ENCODE data around the gene HMG20A. TPM values are rescaled to one million over a fixed set of nuclear protein-coding genes. Genes with fewer than 3 reads are reported as not detected.

HMG20A gene
- total RNA-seq, 1 donor from 2014 or later, result 46.5 TPM

DNA sequence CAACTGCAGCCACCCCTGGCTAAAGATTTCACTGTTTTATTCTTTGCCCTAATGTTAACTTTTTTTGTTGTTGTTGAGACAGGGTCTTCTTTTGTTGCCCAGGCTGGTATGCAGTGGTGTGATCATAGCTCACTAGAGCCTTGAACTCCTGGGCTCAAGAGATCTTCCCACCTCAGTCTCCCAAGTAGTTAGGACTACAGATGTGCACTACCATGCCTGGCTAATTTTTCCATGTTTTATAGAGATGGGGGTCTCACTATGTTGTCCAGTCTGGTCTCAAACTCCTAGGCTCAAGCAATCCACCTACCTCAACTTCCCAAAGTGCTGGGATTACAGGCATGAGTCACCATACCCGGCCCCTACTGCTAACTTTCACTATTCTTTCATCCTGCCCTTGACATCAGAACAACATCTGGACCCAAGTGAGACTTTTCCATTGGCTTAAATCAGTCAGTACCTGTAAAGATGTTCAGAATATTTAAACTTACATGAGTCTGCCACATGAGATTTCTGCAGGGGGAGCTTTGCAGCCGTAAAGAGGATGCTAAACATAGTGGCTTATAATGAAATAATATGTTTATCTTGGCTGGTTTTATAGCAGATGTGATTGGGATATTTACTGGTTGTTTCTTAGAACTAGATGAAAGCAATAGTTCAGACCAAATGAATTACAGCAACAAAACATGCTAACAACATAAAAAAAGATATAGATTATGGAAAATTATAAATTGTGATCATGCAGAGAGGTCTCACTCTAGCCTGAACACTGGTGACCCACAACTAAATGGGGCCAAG lies 73.6 kb downstream of the HMG20A start:
- no peak for DNase-seq (ENCODE audit: low spot score)
- no peak overlapping the region for H3K27ac Mint-ChIP-seq
- no peaks in the 10 kb centered on the region for H3K27me3 Mint-ChIP-seq (ENCODE audit: insufficient read depth)
- peaks cover 7% of the 10 kb centered on the region for H3K36me3 Mint-ChIP-seq (ENCODE audit: low read depth)
- no peaks in the 10 kb centered on the region for H3K9me3 Mint-ChIP-seq
- H3K4me1 Mint-ChIP-seq (ENCODE audit: low read depth), result peaks cover 20% of the 10 kb centered on the region
- intact Hi-C loops (cut with micrococcal nuclease), result loop anchor here (5.0 to 10.0 kb wide), 2 partner anchors 72 to 189 kb away; partner anchors contain the start of genes HMG20A and PEAK1
- H3K4me3 Mint-ChIP-seq, result no peak overlapping the region

DNA sequence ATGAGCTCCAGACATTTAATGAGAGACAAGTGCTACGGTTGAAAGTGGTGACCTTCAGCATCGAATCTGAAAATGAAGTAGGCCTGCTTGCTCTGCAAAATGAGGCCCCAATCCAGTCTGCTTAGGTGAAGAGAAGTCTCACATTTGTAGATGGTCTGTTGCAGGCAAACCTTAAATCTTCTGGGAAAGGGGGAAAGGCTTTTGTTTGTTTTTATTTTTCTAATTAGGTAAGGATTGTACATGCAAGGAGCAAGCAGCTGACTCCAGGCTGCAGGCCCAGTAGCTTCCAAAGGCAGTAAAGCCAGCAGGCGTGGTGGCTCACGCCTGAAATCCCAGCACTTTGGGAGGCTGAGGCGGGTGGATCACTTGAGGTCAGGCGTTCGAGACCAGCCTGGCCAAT lies 74.3 kb downstream of the HMG20A start:
- Mint-ChIP-seq H3K27ac (no peak overlapping the region), H3K4me3 (no peak overlapping the region), H3K27me3 (ENCODE audit: insufficient read depth) (no peaks in the 10 kb centered on the region), H3K36me3 (ENCODE audit: low read depth) (peaks cover 7% of the 10 kb centered on the region), H3K4me1 (ENCODE audit: low read depth) (peaks cover 20% of the 10 kb centered on the region), H3K9me3 (no peaks in the 10 kb centered on the region)
- DNase-seq (ENCODE audit: low spot score), result no peak
- intact Hi-C loops (cut with micrococcal nuclease), result loop anchor here (5.0 to 10.0 kb wide), 3 partner anchors 73 to 523 kb away; partner anchors contain the start of genes HMG20A and PEAK1

DNA sequence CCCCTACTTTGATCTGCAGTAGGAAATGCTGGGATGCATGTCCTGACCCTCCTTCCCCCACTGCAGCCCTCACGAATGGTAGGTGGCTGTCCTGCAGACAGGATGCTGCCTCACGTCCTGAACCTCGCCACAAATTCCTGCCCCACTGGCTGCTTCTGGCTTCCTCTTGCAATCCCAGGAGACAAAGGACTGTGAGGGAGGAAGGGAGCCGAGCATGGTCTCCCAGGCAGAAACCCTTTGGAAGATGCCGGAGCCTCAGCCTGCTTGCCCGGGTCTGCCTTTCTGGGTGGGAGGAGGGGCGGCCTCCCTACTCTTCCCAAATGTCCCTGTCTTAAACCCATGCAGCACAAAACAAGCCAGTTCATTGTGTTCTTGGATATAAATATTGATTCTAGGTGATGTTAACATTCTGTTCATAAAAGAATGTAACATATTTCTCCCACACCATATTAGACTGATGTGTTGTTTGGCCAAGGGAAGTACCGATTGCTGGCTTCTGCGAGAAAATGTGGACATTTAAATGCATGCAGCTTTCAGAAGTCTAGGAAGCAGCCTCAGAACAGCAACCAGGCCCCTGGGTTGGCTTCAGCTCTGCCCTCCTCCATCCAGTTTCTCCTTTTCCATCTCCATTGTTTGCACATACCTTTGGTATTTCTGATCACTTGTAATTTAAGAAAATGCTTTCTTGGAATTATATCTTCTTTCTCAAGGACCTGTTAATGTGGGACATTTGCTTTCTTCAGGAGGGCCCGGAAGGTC lies 75.3 kb downstream of the HMG20A start:
- intact Hi-C loops (cut with micrococcal nuclease), result loop anchor here (1.0 to 10.0 kb wide), 3 partner anchors 191 to 524 kb away; no protein-coding TSS in a partner anchor
- DNase-seq (ENCODE audit: low spot score), result no peak
- no peak overlapping the region for H3K4me3 Mint-ChIP-seq
- H3K9me3 Mint-ChIP-seq, result no peaks in the 10 kb centered on the region
- H3K36me3 Mint-ChIP-seq (ENCODE audit: low read depth), result peaks cover 4% of the 10 kb centered on the region
- H3K4me1 Mint-ChIP-seq (ENCODE audit: low read depth), result peaks cover 20% of the 10 kb centered on the region
- H3K27ac Mint-ChIP-seq, result no peak overlapping the region
- no peaks in the 10 kb centered on the region for H3K27me3 Mint-ChIP-seq (ENCODE audit: insufficient read depth)

DNA sequence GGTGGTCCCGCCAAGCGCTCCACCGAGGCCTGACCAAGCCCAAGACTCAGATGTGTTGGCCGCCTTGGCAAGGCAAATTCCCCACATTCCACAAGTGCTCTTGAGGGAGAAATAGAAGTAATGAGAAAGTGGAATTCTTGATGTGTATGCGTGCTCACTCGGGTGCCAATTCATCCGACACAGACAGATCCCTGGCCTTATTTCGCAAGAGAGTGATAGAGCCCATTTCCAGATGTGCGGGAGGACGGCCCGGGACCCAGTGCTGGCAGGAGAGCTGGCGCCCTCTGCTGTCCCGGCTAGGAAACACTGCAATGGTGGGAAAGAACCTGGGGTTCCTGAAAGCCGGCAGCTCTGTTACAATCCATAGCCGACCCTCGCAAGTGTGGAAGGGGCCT lies 76.0 kb downstream of the HMG20A start:
- intact Hi-C loops (cut with micrococcal nuclease), result loop anchor here (1.0 to 10.0 kb wide), 4 partner anchors 192 to 524 kb away; no protein-coding TSS in a partner anchor
- Mint-ChIP-seq H3K4me1 (ENCODE audit: low read depth) (peaks cover 20% of the 10 kb centered on the region), H3K9me3 (no peaks in the 10 kb centered on the region), H3K27ac (no peak overlapping the region), H3K27me3 (ENCODE audit: insufficient read depth) (no peaks in the 10 kb centered on the region), H3K4me3 (no peak overlapping the region), H3K36me3 (ENCODE audit: low read depth) (peaks cover 3% of the 10 kb centered on the region)
- DNase-seq (ENCODE audit: low spot score), result peak; percentile 54

DNA sequence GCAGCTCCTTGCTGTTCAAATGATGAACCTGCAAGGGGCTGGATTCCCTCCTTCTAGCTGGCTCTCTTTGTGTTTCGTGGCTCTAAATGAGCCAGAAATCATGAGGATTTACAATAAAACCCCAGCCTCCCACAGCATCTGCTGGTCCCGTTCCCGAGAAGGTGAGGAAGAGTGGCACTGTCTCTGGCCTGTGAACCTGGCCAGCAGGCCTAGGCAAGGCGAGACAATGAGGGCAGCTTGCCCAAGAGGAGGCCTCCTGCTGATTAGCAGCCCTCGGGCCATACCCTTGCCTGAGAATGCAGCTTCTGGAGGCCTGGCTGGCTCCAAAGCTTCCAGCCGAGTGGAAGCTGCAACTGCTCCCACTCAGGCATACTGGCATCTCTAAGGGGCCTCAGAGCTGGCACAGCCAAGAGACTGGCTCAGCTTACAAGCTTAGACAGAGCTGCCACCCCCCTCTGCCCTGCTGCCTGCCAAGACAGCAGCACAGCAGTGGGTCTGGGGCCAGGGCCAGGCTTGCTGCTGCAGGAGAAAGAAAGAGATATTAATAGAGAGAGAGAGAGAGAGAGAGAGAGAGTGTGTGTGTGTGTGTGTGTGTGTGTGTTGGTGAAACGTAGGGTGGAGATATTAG lies 76.5 kb downstream of the HMG20A start:
- no peak overlapping the region for H3K4me3 Mint-ChIP-seq
- DNase-seq (ENCODE audit: low spot score), result no peak
- peaks cover 20% of the 10 kb centered on the region for H3K4me1 Mint-ChIP-seq (ENCODE audit: low read depth)
- intact Hi-C loops (cut with micrococcal nuclease), result loop anchor here (1.0 to 10.0 kb wide), 3 partner anchors 192 to 525 kb away; no protein-coding TSS in a partner anchor
- H3K36me3 Mint-ChIP-seq (ENCODE audit: low read depth), result peaks cover 3% of the 10 kb centered on the region
- no peaks in the 10 kb centered on the region for H3K9me3 Mint-ChIP-seq
- no peak overlapping the region for H3K27ac Mint-ChIP-seq
- H3K27me3 Mint-ChIP-seq (ENCODE audit: insufficient read depth), result no peaks in the 10 kb centered on the region

DNA sequence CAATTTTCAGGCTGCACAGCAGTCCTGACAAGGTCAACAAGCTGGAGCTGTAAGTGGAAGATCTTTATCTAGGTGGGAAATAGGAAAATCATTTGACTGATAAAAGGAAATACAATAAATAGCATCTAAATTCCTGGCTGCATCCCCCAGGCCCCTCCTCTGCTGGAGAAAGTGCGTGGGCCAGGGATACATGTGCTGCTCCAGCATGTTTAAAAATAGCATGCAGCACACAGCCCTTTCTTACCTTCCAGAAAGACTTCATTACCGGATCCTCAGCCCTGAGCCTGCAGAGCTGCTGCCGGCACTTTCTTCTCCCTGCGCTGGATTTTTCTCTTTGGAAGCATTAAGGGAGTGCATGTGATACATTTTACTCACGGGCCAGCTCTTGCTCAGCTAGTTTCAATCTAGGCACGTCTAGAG lies 77.3 kb downstream of the HMG20A start:
- intact Hi-C loops (cut with micrococcal nuclease), result loop anchor here (1.0 to 10.0 kb wide), 3 partner anchors 193 to 526 kb away; no protein-coding TSS in a partner anchor
- H3K27ac Mint-ChIP-seq, result no peak overlapping the region
- DNase-seq (ENCODE audit: low spot score), result no peak

DNA sequence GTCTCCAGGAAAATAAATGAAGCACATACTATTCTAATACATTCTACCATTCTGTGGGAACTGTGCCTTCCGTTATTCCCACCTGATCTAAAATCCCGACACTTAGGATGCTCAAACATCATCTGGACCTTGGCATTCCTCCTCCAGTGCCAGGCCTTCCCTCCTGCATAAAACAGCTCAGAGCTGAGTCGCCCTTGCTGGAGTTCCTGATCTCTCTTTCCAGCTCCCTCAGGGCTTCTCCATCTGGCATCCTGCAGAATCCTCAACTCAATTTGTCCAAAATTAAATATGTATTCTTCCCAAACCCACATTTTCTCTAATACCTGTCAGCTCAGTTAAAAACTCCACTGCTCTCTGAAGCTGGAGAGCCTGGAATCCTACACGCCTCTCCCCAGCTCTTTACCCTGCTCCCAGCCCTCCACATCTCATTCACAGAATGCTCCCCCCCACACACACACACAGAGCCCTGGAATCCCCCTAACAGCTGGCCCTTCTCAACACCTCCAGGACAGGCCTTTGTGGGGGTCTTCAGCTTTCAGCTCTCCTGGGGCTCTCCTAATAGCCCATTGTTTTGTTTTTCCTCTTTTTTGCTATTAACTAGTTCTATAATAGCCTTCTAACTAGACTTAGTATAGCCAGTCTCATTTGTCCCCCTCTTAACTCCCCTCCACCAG lies 78.5 kb downstream of the HMG20A start:
- Mint-ChIP-seq H3K4me1 (ENCODE audit: low read depth) (peaks cover 7% of the 10 kb centered on the region), H3K9me3 (no peaks in the 10 kb centered on the region), H3K4me3 (no peak overlapping the region), H3K27me3 (ENCODE audit: insufficient read depth) (no peaks in the 10 kb centered on the region), H3K36me3 (ENCODE audit: low read depth) (no peaks in the 10 kb centered on the region), H3K27ac (no peak overlapping the region)
- intact Hi-C loops (cut with micrococcal nuclease), result loop anchor here (5.0 to 10.0 kb wide), 2 partner anchors 194 to 527 kb away; no protein-coding TSS in a partner anchor
- DNase-seq (ENCODE audit: low spot score), result no peak

More for the DNA sequence above, 77.3 kb downstream of the HMG20A start:
- Mint-ChIP-seq H3K4me3 (no peak overlapping the region), H3K27me3 (ENCODE audit: insufficient read depth) (no peaks in the 10 kb centered on the region), H3K9me3 (no peaks in the 10 kb centered on the region), H3K4me1 (ENCODE audit: low read depth) (peaks cover 18% of the 10 kb centered on the region), H3K36me3 (ENCODE audit: low read depth) (peaks cover 2% of the 10 kb centered on the region)

DNA sequence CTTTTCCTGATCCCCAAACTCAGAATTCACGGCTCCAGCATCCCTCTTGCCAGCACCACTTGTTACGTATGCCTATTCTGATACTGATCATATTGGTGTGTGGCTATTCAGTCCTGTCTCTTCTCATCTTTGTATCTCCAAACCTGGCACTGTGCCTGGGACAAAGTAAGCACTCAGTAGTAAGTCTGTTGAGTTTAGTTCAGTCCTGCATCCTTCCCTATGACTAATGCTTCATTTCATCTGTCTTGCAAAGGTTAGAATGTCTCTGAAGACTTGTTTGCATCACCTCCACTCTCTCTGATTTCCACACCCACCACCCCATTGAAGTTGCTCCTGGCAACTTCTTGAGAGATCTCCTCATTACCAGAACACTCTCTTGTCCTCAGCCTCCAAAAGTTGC lies 80.3 kb downstream of the HMG20A start:
- H3K27me3 Mint-ChIP-seq (ENCODE audit: insufficient read depth), result no peaks in the 10 kb centered on the region
- intact Hi-C loops (cut with micrococcal nuclease), result no loop called here
- no peaks in the 10 kb centered on the region for H3K9me3 Mint-ChIP-seq
- H3K4me3 Mint-ChIP-seq, result no peak overlapping the region
- no peak overlapping the region for H3K27ac Mint-ChIP-seq
- no peak for DNase-seq (ENCODE audit: low spot score)
- H3K36me3 Mint-ChIP-seq (ENCODE audit: low read depth), result no peaks in the 10 kb centered on the region
- H3K4me1 Mint-ChIP-seq (ENCODE audit: low read depth), result no peaks in the 10 kb centered on the region

DNA sequence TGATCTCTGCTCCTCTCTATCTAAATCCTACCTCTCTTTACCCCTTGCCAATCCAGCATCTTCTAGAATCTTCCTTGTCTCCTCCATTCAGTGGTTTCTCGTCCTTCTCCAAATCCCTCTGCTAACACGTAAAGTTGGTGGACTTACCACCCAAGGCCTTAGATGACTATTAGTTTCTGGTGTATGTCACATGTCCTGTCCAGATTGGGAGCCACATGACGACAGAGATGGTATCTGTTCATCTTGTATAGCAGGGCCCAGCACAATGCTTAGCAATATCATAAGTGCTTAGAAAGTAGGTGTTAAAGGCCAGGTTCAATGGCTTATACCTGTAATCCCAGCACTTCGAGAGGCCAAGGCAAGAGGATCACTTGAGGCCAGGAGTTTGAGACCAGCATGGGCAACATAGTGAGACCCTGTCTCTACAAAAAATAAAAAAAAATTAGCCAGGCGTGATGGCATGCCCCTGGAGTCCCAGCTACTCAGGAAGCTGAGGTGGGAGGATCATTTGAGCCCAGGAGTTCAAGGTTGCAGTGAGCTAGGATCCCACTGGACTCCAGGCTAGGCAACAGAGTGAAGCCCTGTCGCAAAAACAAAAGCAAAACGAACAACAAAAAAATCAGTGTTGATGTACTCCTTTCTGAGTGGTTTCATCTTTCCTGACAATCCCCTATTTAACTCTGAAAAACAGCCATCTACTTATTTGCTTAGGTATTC lies 81.8 kb downstream of the HMG20A start:
- Mint-ChIP-seq H3K4me3 (no peak overlapping the region), H3K4me1 (ENCODE audit: low read depth) (peaks cover 6% of the 10 kb centered on the region), H3K27me3 (ENCODE audit: insufficient read depth) (no peaks in the 10 kb centered on the region), H3K9me3 (no peaks in the 10 kb centered on the region), H3K27ac (no peak overlapping the region), H3K36me3 (ENCODE audit: low read depth) (no peaks in the 10 kb centered on the region)
- intact Hi-C loops (cut with micrococcal nuclease), result no loop called here
- DNase-seq (ENCODE audit: low spot score), result no peak

DNA sequence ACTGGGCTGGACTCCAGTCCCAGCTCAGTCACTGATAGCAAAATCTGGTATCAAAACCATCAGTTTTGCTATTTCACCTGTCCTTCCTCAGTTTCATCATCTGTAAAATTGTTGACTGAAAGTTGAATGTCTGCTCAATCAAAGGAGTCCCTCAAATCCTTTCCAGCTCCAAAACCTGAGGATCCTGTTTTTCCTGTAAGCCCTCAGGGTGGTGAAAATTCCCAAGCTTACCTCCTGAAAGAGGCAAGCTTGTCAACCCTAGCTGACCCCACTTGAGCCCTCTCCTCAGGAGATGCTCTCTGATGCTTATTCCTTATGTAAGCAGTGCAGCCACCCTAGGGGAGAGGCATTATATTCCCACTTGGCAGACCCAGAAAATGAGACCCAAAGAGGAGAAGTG lies 82.6 kb downstream of the HMG20A start:
- DNase-seq (ENCODE audit: low spot score), result no peak
- Mint-ChIP-seq H3K4me3 (no peak overlapping the region), H3K4me1 (ENCODE audit: low read depth) (peaks cover 10% of the 10 kb centered on the region), H3K36me3 (ENCODE audit: low read depth) (no peaks in the 10 kb centered on the region), H3K27me3 (ENCODE audit: insufficient read depth) (no peaks in the 10 kb centered on the region), H3K9me3 (no peaks in the 10 kb centered on the region), H3K27ac (no peak overlapping the region)
- intact Hi-C loops (cut with micrococcal nuclease), result no loop called here

DNA sequence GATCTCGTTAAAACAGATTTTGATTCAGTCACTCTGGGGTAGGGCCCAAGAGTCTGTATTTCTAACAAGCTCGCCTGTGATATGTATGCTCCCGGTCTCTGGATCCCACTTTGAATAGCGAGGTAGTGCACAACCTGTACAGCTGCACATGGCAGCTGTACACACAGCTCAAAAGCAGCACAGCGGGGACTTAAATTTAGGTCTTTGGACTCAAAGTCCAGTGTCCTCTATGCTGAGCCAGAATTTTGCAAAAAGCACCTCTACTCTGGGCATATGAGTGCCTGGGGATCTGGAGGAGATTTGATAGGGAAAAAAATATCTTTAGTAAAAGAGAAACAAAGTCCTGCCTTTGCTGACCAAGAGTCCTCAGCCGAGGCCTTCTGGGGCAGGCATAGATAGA lies 83.1 kb downstream of the HMG20A start:
- intact Hi-C loops (cut with micrococcal nuclease), result no loop called here
- DNase-seq (ENCODE audit: low spot score), result no peak
- H3K4me1 Mint-ChIP-seq (ENCODE audit: low read depth), result peaks cover 15% of the 10 kb centered on the region
- H3K36me3 Mint-ChIP-seq (ENCODE audit: low read depth), result no peaks in the 10 kb centered on the region
- H3K27me3 Mint-ChIP-seq (ENCODE audit: insufficient read depth), result no peaks in the 10 kb centered on the region
- H3K9me3 Mint-ChIP-seq, result no peaks in the 10 kb centered on the region
- no peak overlapping the region for H3K27ac Mint-ChIP-seq
- H3K4me3 Mint-ChIP-seq, result no peak overlapping the region

DNA sequence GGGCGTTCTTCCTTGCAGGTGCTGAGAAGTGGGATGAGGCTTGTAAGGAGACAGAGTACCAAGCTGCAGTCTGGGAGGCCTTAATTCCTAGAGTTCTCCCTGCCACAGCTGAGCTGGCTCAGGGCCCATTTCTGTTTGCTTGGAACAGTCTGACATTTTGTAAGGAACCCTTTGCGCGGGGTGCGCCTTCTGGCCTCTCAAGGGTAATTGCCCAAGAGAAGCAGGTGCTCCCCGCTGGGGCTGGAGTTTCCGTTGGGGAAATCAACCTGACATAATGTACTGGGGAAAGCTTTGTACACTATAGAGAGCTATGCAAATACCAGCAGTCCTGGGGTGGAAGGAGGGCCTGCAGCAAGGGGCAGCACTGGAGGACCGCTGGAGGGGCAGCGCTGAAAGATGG lies 83.6 kb downstream of the HMG20A start:
- no peaks in the 10 kb centered on the region for H3K9me3 Mint-ChIP-seq
- H3K27ac Mint-ChIP-seq, result no peak overlapping the region
- peaks cover 20% of the 10 kb centered on the region for H3K4me1 Mint-ChIP-seq (ENCODE audit: low read depth)
- no peak overlapping the region for H3K4me3 Mint-ChIP-seq
- no peaks in the 10 kb centered on the region for H3K27me3 Mint-ChIP-seq (ENCODE audit: insufficient read depth)
- H3K36me3 Mint-ChIP-seq (ENCODE audit: low read depth), result no peaks in the 10 kb centered on the region
- no peak for DNase-seq (ENCODE audit: low spot score)
- intact Hi-C loops (cut with micrococcal nuclease), result no loop called here
